Measurements from ENCODE around the gene DPP6.

- TF ChIP-seq POLR2A (IDR thresholded peaks at IDR 0.05) (no peak), CTCF (IDR thresholded peaks at IDR 0.05) (no peak)
Observed at GRCh38 chr7:154463794-154464193, 411.6 kb downstream of the DPP6 start.
